Thoracic aorta (tissue), 2 donors: ENCODE data around the gene EHD4. TPM values are rescaled to one million over a fixed set of nuclear protein-coding genes. Genes with fewer than 3 reads are reported as not detected.

Experiments used
- ATAC-seq: fragments of 150-250 bp; one replicate; pipeline ENCODE4 v1.8.0; 2017; ENCODE audit warnings: low read depth; ENCODE audit not compliant: insufficient number of reproducible peaks, low FRiP score
- DNase-seq: peaks from one replicate; pipeline ENCODE4 v3.0.0-alpha.2; 2020; ENCODE audit warnings: low spot score
- H3K27ac ChIP-seq, 2 donors: fragments of 200-600 bp; sonication (generic); 1 replicate in 1 of 2; 2 replicates in 1 of 2; pipeline ENCODE4 v1.5.1; 2016; ENCODE audit warnings: mild to moderate bottlenecking in 2 of 2, moderate library complexity in 2 of 2
- H3K27me3 ChIP-seq: fragments of 200-600 bp; sonication (generic); replicated peaks from 2 replicates; pipeline ENCODE4 v1.6.0; 2016; ENCODE audit warnings: mild to moderate bottlenecking; ENCODE audit not compliant: insufficient read depth
- H3K36me3 ChIP-seq: fragments of 200-600 bp; sonication (generic); one replicate; pipeline ENCODE4 v1.5.1; 2016
- H3K4me1 ChIP-seq, 2 donors: fragments of 200-600 bp; sonication (generic); 1 replicate in 1 of 2; 2 replicates in 1 of 2; pipeline versions ENCODE4 v1.5.1 to v1.6.0; 2016; ENCODE audit warnings: low read depth in 2 of 2, mild to moderate bottlenecking in 1 of 2; ENCODE audit not compliant: control insufficient read depth in 1 of 2
- H3K4me3 ChIP-seq: fragments of 200-600 bp; sonication (generic); 2 replicates; pipeline ENCODE4 v1.5.1; 2016; ENCODE audit warnings: mild to moderate bottlenecking
- H3K9me3 ChIP-seq: fragments of 200-600 bp; sonication (generic); 2 replicates; pipeline ENCODE4 v1.5.1; 2016
- CTCF ChIP-seq: fragments of 200-600 bp; sonication (generic); IDR thresholded peaks from one replicate; pipeline ENCODE4 v1.5.1; 2019; ENCODE audit warnings: antibody characterized with exemption
- total RNA-seq, 2 donors: library from RNA; depleted of rRNA; stranded (reverse); fragments of >200 nt; gene quantifications; one replicate each; pipeline versions ENCODE4 v1.1.0 to v1.2.3, GENCODE V29; 2016

Gene EHD4
- total RNA-seq, 2 donors from 2014 or later: 43.6 to 48.1 TPM

DNA sequence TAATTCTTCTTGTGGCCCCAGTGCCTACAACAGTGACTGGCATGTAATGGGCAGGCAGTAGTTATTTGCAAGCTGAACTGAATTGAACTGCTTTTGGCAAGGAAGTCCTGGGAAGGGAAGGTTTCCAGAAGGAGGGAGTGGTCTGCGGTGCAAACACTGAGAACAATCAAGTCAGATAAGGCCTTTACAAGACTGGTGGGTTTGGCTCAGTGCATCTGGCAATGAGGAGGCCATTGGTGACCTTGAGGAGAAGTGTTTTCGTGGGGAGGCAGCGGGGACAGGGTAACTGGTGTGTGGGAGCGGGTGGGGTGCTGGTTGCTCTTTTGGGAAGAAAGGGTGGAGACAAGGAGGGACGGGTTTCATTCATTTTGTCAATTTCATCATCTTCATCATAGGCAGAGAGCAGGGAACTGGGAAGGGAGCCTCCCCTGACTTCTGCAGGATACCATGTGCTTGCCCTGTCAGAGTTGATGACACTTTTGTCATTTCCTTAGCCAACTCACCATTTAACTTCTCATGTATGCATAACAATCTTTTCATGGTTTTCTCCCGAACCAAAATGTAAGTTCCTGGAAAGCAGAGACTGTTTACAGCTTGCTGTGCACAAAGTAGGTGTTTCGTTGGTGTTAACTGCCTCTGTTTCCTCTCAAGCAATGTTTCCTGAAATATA, 8.4 kb upstream of the EHD4 start:
- Histone ChIP-seq H3K4me1 (peaks cover 2 to 19% of the 10 kb centered on the region in 2 donors), H3K27ac (no peak overlapping the region), H3K27me3 (no peaks in the 10 kb centered on the region), H3K4me3 (no peak overlapping the region), H3K9me3 (no peaks in the 10 kb centered on the region), H3K36me3 (no peaks in the 10 kb centered on the region)
- ATAC-seq: no peak
- TF ChIP-seq CTCF: no peak
- no peak for DNase-seq

- DNase-seq (no peak), ATAC-seq (no peak)
- TF ChIP-seq CTCF: no peak
Measured at GRCh38 chr15:41979493-41980266, 7.3 kb upstream of the EHD4 start.

GRCh38 chr15:41978534-41978933, 6.2 kb upstream of the EHD4 start:
- H3K4me1 ChIP-seq: no peaks in the 10 kb centered on the region
- no peak overlapping the region for H3K4me3 ChIP-seq
- no peak for TF ChIP-seq CTCF
- no peaks in the 10 kb centered on the region for H3K9me3 ChIP-seq
- H3K27me3 ChIP-seq: no peaks in the 10 kb centered on the region
- no peak for ATAC-seq
- DNase-seq: no peak
- no peaks in the 10 kb centered on the region for H3K36me3 ChIP-seq
- no peak overlapping the region for H3K27ac ChIP-seq

More at GRCh38 chr15:41979493-41980266, 7.3 kb upstream of the EHD4 start:
- H3K4me3 ChIP-seq: no peak overlapping the region
- H3K27ac ChIP-seq: no peak overlapping the region
- no peaks in the 10 kb centered on the region for H3K36me3 ChIP-seq
- peaks cover 0 to 8% of the 10 kb centered on the region in 2 donors for H3K4me1 ChIP-seq
- no peaks in the 10 kb centered on the region for H3K9me3 ChIP-seq
- H3K27me3 ChIP-seq: no peaks in the 10 kb centered on the region

DNA sequence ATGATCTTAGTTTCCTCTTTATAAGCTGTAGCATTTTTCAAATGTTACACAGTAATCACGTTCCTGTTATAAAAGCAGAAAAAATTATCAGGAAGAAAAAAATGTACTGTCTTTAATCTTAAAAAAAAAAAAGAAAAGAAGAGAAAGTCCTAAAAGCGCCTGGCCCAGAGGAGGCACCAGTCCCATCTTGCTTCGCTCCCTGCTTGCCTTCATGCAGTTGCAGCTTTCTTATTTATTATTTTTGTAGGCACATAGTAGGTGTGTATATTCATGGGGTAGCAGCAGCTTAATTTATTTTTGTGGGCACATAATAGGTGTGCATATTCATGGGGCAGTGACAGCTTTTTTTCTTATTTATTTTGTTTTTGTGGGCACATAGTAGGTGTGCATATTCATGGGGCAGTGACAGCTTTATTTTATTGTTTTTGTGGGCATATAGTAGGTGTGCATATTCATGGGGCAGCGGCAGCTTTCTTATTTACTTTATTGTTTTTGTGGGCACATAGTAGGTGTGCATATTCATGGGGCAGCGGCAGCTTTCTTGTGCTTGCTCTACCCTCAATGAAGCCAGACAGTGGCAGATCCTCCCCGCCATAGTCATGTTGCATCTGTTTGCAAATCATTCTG, 5.5 kb upstream of the EHD4 start:
- H3K9me3 ChIP-seq: no peaks in the 10 kb centered on the region
- TF ChIP-seq CTCF: no peak
- no peak for DNase-seq

GRCh38 chr15:41975669-41976068, 3.3 kb upstream of the EHD4 start:
- ATAC-seq (no peak), DNase-seq (no peak)
- TF ChIP-seq CTCF: no peak
- no peaks in the 10 kb centered on the region for H3K36me3 ChIP-seq
- H3K4me1 ChIP-seq: peaks cover 3 to 12% of the 10 kb centered on the region in 2 donors
- H3K4me3 ChIP-seq: no peak overlapping the region
- H3K27me3 ChIP-seq: no peaks in the 10 kb centered on the region
- no peak overlapping the region for H3K27ac ChIP-seq
- no peaks in the 10 kb centered on the region for H3K9me3 ChIP-seq

More for the DNA sequence above, 5.5 kb upstream of the EHD4 start:
- no peak for ATAC-seq
- H3K36me3 ChIP-seq: no peaks in the 10 kb centered on the region
- H3K4me3 ChIP-seq: no peak overlapping the region
- peaks cover 0 to 5% of the 10 kb centered on the region in 2 donors for H3K4me1 ChIP-seq
- H3K27ac ChIP-seq: no peak overlapping the region
- no peaks in the 10 kb centered on the region for H3K27me3 ChIP-seq
